Panc1 (cell line): ENCODE measurements around the gene FAM227A. TPM values are rescaled to one million over a fixed set of nuclear protein-coding genes. Genes with fewer than 3 reads are reported as not detected.
"Not testable (repeated sequence)": the region's sequence is repeated elsewhere in the genome, so short reads cannot be mapped to it uniquely, and the experiment has no call there.

ENCODE experiments used
- ATAC-seq: fragments of 200-7000 bp; cut with Tn5 transposase; 2 replicates; pipeline ENCODE4 v1.9.1; 2020; ENCODE audit warnings: mild to moderate bottlenecking, moderate library complexity
- BruUV-seq: library from RNA; stranded (reverse); fragments of 400-500 nt; replicated peaks from 2 replicates; lab custom pipeline; 2021; lab: Mats Ljungman, UMichigan
- CTCF ChIA-PET: fragments of 300-600 bp; sonication (Branson Sonifier 250); formaldehyde crosslinking; loops from one replicate; lab custom pipeline; 2022; ENCODE audit warnings: antibody characterized with exemption; lab: Charles Lee
- POLR2A ChIA-PET: fragments of 300-600 bp; sonication (Branson Sonifier 250); formaldehyde crosslinking; loops from one replicate; lab custom pipeline; 2022; ENCODE audit warnings: antibody characterized with exemption; lab: Charles Lee
- DNase-seq: peaks from one replicate; pipeline ENCODE4 v3.0.0-alpha.2; 2010; ENCODE audit warnings: low read depth, low spot score
- H3K27ac ChIP-seq: 2 replicates; pipeline ENCODE4 v1.5.1; 2011; ENCODE audit warnings: mild to moderate bottlenecking, low read length, inconsistent platforms
- H3K27me3 ChIP-seq: fragments of 200-500 bp; sonication (Bioruptor generic); 2 replicates; pipeline ENCODE4 v1.6.0; 2014; ENCODE audit warnings: low read length, inconsistent platforms; ENCODE audit not compliant: control insufficient read depth, insufficient read depth
- H3K36me3 ChIP-seq: fragments of 200-500 bp; sonication (Bioruptor generic); 2 replicates; pipeline ENCODE4 v1.5.1; 2014; ENCODE audit warnings: inconsistent platforms, mild to moderate bottlenecking, low read length, moderate library complexity; ENCODE audit not compliant: control insufficient read depth, insufficient read depth
- H3K4me1 ChIP-seq: 2 replicates; pipeline ENCODE4 v1.5.1; 2011; ENCODE audit warnings: inconsistent platforms, mild to moderate bottlenecking, low read length, moderate library complexity; ENCODE audit not compliant: control insufficient read depth, insufficient read depth
- H3K4me3 ChIP-seq, 2 experiments: 2 replicates each; pipeline ENCODE4 v1.5.1; 2011 to 2012; ENCODE audit warnings: low read depth in 2 of 2, low read length in 2 of 2, mild to moderate bottlenecking in 2 of 2, inconsistent platforms in 1 of 2, moderate library complexity in 1 of 2
- H3K9me3 ChIP-seq: fragments of 200-500 bp; sonication (Bioruptor generic); 2 replicates; pipeline ENCODE4 v1.5.1; 2014; ENCODE audit warnings: low read depth, mild to moderate bottlenecking, inconsistent platforms, low read length, moderate library complexity; ENCODE audit not compliant: control insufficient read depth, insufficient read depth
- CTCF ChIP-seq: fragments of 450-650 bp; IDR thresholded peaks from 2 replicates; pipeline ENCODE4 v1.5.1; 2017; ENCODE audit warnings: mild to moderate bottlenecking
- POLR2AphosphoS5 ChIP-seq: IDR thresholded peaks from 2 replicates; pipeline ENCODE4 v1.6.1; 2012; ENCODE audit warnings: mild to moderate bottlenecking, low read depth, low read length, moderate library complexity
- REST ChIP-seq, 2 experiments: IDR thresholded peaks; 2 replicates each; pipeline ENCODE4 v1.6.1; 2011 to 2012; ENCODE audit warnings: low read depth in 2 of 2, control low read depth in 1 of 2, low read length in 1 of 2, mild to moderate bottlenecking in 1 of 2, moderate library complexity in 1 of 2; ENCODE audit not compliant: insufficient read depth in 1 of 2
- SIN3A ChIP-seq: IDR thresholded peaks from 2 replicates; pipeline ENCODE4 v1.6.1; 2012; ENCODE audit warnings: low read depth, mild to moderate bottlenecking, low read length, moderate library complexity, borderline replicate concordance; ENCODE audit not compliant: insufficient read depth
- TCF7L2 ChIP-seq: IDR thresholded peaks from 2 replicates; pipeline ENCODE4 v1.6.1; 2011; ENCODE audit warnings: mild to moderate bottlenecking, low read depth, low read length, inconsistent platforms
- in situ Hi-C: cut with HindIII; loops from 2 replicates; pipeline ENCODE4 v1.10.0; 2016; ENCODE audit warnings: low sequenced_read_pairs, low pct_unique_long_range_greater_than_20kb
- intact Hi-C: fragments of 100-400 bp; cut with micrococcal nuclease; formaldehyde crosslinking; loops from one replicate; pipeline ENCODE4 v1.10.0; 2022; ENCODE audit not compliant: unreplicated experiment
- total RNA-seq: library from RNA; stranded (reverse); gene quantifications from one replicate; pipeline ENCODE4 v1.2.1, GENCODE V29; 2021; ENCODE audit not compliant: unreplicated experiment

The FAM227A gene
- total RNA-seq, 1 experiment from 2014 or later = 2.4 TPM

DNA sequence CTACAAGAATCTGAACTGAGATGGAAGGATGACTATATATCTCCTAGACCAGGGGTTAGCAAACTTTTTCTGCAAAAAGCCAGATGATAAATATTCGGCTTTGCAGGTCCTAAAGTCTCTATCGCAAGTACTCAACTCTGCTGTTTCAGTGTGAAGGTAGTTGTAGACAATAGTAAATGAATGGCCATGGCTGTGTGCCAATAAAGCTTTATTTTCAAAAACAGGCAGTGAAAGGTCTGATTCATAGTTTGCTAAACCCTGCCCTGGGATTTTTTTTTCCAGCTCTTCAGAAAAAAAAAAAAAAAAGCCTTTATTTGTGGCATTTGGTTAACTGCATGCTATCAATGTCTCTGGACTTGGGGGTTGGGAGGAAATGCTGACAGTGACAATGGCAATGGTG, 37.5 kb downstream of the FAM227A start:
- in situ Hi-C loops = no loop called here
- Histone ChIP-seq H3K4me3 (no peak overlapping the region), H3K4me1 (no peaks in the 10 kb centered on the region), H3K9me3 (no peaks in the 10 kb centered on the region), H3K36me3 (no peaks in the 10 kb centered on the region), H3K27me3 (no peaks in the 10 kb centered on the region), H3K27ac (no peak overlapping the region)
- no peak for DNase-seq
- ChIA-PET CTCF (no interaction called here), POLR2A (interaction anchor here (0.6 kb wide), 1 partner anchor 479 kb away, joined by 5 read pairs; no protein-coding TSS in a partner anchor)
- intact Hi-C loops = no loop called here
- BruUV-seq = no TSS peak
- ATAC-seq = no peak
- TF ChIP-seq POLR2AphosphoS5 = no peak
- no peak for TF ChIP-seq CTCF
- TF ChIP-seq SIN3A = no peak
- TF ChIP-seq TCF7L2 = no peak
- no peak for TF ChIP-seq REST (IDR thresholded peaks at IDR 0.05; ENCODE audit: insufficient read depth in 1 of 2, low read depth in 2 of 2, low read length in 1 of 2)

DNA sequence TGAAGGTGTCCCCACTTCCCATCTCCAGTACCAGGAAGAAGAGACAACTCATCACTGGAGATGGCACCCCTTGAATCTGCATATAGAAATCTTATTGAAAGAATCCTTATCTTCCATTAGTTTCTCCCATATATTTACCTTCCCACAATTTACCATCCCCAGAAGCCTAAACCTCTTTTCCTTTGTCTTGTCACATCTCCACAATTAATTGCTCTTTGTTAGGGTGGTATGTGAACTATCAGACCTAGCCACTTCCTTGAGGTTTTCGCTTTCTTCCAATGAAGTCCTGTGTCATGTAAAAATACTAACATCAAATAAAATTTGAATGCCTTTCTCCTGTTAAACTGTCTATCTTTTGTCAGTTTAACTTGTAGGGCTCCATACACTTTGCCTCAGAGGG, 37.9 kb downstream of the FAM227A start:
- BruUV-seq = no TSS peak
- POLR2A ChIA-PET = interaction anchor here (0.6 kb wide), 1 partner anchor 479 kb away, joined by 5 read pairs; no protein-coding TSS in a partner anchor
- CTCF ChIA-PET = no interaction called here

GRCh38 chr22:38615064-38615405, 41.2 kb downstream of the FAM227A start:
- H3K9me3 ChIP-seq, H3K27me3 ChIP-seq, H3K36me3 ChIP-seq, H3K27ac ChIP-seq, H3K4me3 ChIP-seq, CTCF ChIA-PET, in situ Hi-C loops, BruUV-seq, H3K4me1 ChIP-seq, intact Hi-C loops, ATAC-seq, DNase-seq: not testable (repeated sequence)
- POLR2A ChIA-PET = interaction anchor here (1.1 kb wide), 1 partner anchor 63 kb away, joined by 3 read pairs; no protein-coding TSS in a partner anchor

More for the DNA sequence above, 37.9 kb downstream of the FAM227A start:
- TF ChIP-seq POLR2AphosphoS5 (no peak), REST (IDR thresholded peaks at IDR 0.05; ENCODE audit: insufficient read depth in 1 of 2, low read depth in 2 of 2, low read length in 1 of 2) (no peak), TCF7L2 (no peak), SIN3A (no peak)
- intact Hi-C loops (no loop called here), in situ Hi-C loops (no loop called here)
- no peak for DNase-seq
- H3K9me3 ChIP-seq = no peaks in the 10 kb centered on the region
- no peak overlapping the region for H3K4me3 ChIP-seq
- ATAC-seq = no peak
- H3K4me1 ChIP-seq = no peaks in the 10 kb centered on the region
- H3K27me3 ChIP-seq = no peaks in the 10 kb centered on the region
- H3K27ac ChIP-seq = no peak overlapping the region
- H3K36me3 ChIP-seq = no peaks in the 10 kb centered on the region
